Body of pancreas (tissue), 4 donors: ENCODE results near the gene VTI1A.

Experiments
- CTCF ChIP-seq, 7 experiments: fragments of 450-650 bp in 4 of 7; fragments of 200-600 bp in 3 of 7; sonication (generic) in 3 of 7; IDR thresholded peaks; one replicate each; pipeline ENCODE4 v1.5.1; 2016 to 2019; ENCODE audit warnings: antibody characterized with exemption in 7 of 7
- POLR2A ChIP-seq, 3 donors: fragments of 450-650 bp; IDR thresholded peaks; one replicate each; pipeline ENCODE4 v1.6.1; 2016; ENCODE audit warnings: antibody characterized with exemption in 3 of 3, mild to moderate bottlenecking in 2 of 3

- TF ChIP-seq CTCF (IDR thresholded peaks at IDR 0.05) (no peak), POLR2A (IDR thresholded peaks at IDR 0.05) (no peak)
These were observed 56.6 kb downstream of the VTI1A start for GRCh38 chr10:112503643-112504042.
